ENCODE results near the gene CIBAR2. TPM values are rescaled to one million over a fixed set of nuclear protein-coding genes. Genes with fewer than 3 reads are reported as not detected.
A peak's percentile ranks its signal among the peaks of the same experiment; 100 is the strongest.

Gene CIBAR2
- total RNA-seq, 4 donors from 2014 or later: not detected

GRCh38 chr16:85134076-85134788 is 22.0 kb upstream of the CIBAR2 start:
- no peaks in the 10 kb centered on the region for H3K36me3 ChIP-seq
- peaks cover 0 to 35% (median 0%) of the 10 kb centered on the region in 4 donors for H3K4me1 ChIP-seq
- DNase-seq: no peak
- peak overlapping the region in 1 of 4 donors; percentile 29 for H3K27ac ChIP-seq
- H3K4me3 ChIP-seq: no peak overlapping the region
- TF ChIP-seq CTCF (IDR thresholded peaks at IDR 0.05) (no peak), POLR2A (IDR thresholded peaks at IDR 0.05) (no peak)
- no peaks in the 10 kb centered on the region for H3K9me3 ChIP-seq
- H3K27me3 ChIP-seq: no peaks in the 10 kb centered on the region

- H3K4me1 ChIP-seq: peaks cover 0 to 35% (median 0%) of the 10 kb centered on the region in 4 donors
- H3K36me3 ChIP-seq: no peaks in the 10 kb centered on the region
- no peak overlapping the region for H3K27ac ChIP-seq
- no peaks in the 10 kb centered on the region for H3K27me3 ChIP-seq
- H3K4me3 ChIP-seq: no peak overlapping the region
- H3K9me3 ChIP-seq: no peaks in the 10 kb centered on the region
- TF ChIP-seq POLR2A (IDR thresholded peaks at IDR 0.05) (no peak), CTCF (IDR thresholded peaks at IDR 0.05) (no peak)
- no peak for DNase-seq
Observed at GRCh38 chr16:85133290-85133599, 21.0 kb upstream of the CIBAR2 start.

GRCh38 chr16:85132456-85133289 is 20.4 kb upstream of the CIBAR2 start:
- H3K4me1 ChIP-seq: peaks cover 0 to 30% (median 0%) of the 10 kb centered on the region in 4 donors

GRCh38 chr16:85130705-85131028 is 18.4 kb upstream of the CIBAR2 start:
- no peak overlapping the region for H3K4me3 ChIP-seq
- peak overlapping the region; percentile 46 to 75 (median 48) for H3K27ac ChIP-seq
- peaks cover 0 to 27% (median 0%) of the 10 kb centered on the region in 4 donors for H3K4me1 ChIP-seq
- no peaks in the 10 kb centered on the region for H3K9me3 ChIP-seq
- TF ChIP-seq CTCF (IDR thresholded peaks at IDR 0.05) (no peak), POLR2A (IDR thresholded peaks at IDR 0.05) (no peak)
- no peak for DNase-seq
- H3K36me3 ChIP-seq: no peaks in the 10 kb centered on the region
- no peaks in the 10 kb centered on the region for H3K27me3 ChIP-seq

More at GRCh38 chr16:85132456-85133289, 20.4 kb upstream of the CIBAR2 start:
- Histone ChIP-seq H3K36me3 (no peaks in the 10 kb centered on the region), H3K4me3 (no peak overlapping the region), H3K27me3 (no peaks in the 10 kb centered on the region), H3K27ac (no peak overlapping the region), H3K9me3 (no peaks in the 10 kb centered on the region)
- DNase-seq: no peak
- no peak for TF ChIP-seq POLR2A (IDR thresholded peaks at IDR 0.05)
- TF ChIP-seq CTCF (IDR thresholded peaks at IDR 0.05): no peak

GRCh38 chr16:85129876-85130704 is 17.8 kb upstream of the CIBAR2 start:
- Histone ChIP-seq H3K27me3 (no peaks in the 10 kb centered on the region), H3K27ac (peak overlapping the region; percentile 46 to 75 (median 48)), H3K4me1 (peaks cover 0 to 27% (median 0%) of the 10 kb centered on the region in 4 donors), H3K36me3 (no peaks in the 10 kb centered on the region), H3K4me3 (no peak overlapping the region), H3K9me3 (no peaks in the 10 kb centered on the region)
- TF ChIP-seq CTCF (IDR thresholded peaks at IDR 0.05) (no peak), POLR2A (IDR thresholded peaks at IDR 0.05) (no peak)
- DNase-seq: no peak

Data from Peyer's patch (tissue), 4 donors.